Pancreas (tissue), 10 donors: ENCODE results near the gene CASTOR1. TPM values are rescaled to one million over a fixed set of nuclear protein-coding genes. Genes with fewer than 3 reads are reported as not detected.

Experiments
- ATAC-seq, 4 donors: fragments of 200-7000 bp; cut with Tn5 transposase; one replicate each; pipeline versions ENCODE4 v1.8.0 to v1.9.1; 2020; ENCODE audit warnings: mild to moderate bottlenecking in 4 of 4, moderate library complexity in 4 of 4
- DNase-seq, 6 donors: peaks; one replicate each; pipeline ENCODE4 v3.0.0-alpha.2; 2020
- FAIRE-seq: peaks from 2 replicates; lab custom pipeline; 2012; peaks lifted over from hg19 to GRCh38; lab: Jason Lieb, UNC
- H3K27ac ChIP-seq, 4 donors: fragments of 200-600 bp; sonication (generic); 1 replicate in 3 of 4; 2 replicates in 1 of 4; pipeline versions ENCODE4 v1.5.0 to v1.8.0; 2020
- H3K27me3 ChIP-seq, 4 donors: fragments of 200-600 bp; one replicate each; pipeline ENCODE4 v1.8.0; 2021
- H3K36me3 ChIP-seq, 3 donors: fragments of 200-600 bp; sonication (generic) in 1 of 3; one replicate each; pipeline versions ENCODE4 v1.5.0 to v1.8.0; 2020 to 2021
- H3K4me1 ChIP-seq, 3 donors: fragments of 200-600 bp; one replicate each; pipeline ENCODE4 v1.8.0; 2021
- H3K4me3 ChIP-seq, 4 donors: fragments of 200-600 bp; sonication (generic) in 2 of 4; one replicate each; pipeline versions ENCODE4 v1.5.0 to v1.8.0; 2020 to 2021
- H3K9me3 ChIP-seq, 4 donors: fragments of 200-600 bp; one replicate each; pipeline ENCODE4 v1.8.0; 2021
- CTCF ChIP-seq, 4 donors: fragments of 200-600 bp; sonication (generic) in 3 of 4; IDR thresholded peaks; one replicate each; pipeline versions ENCODE4 v1.5.0 to v1.8.0; 2021; ENCODE audit warnings: antibody characterized with exemption in 4 of 4
- WGBS, 2 donors: extraction: QIAGEN DNeasy Blood & Tissue Kit; methylation state at CpG; one replicate each; pipeline ENCODE4 v1.1.7; 2013; 5-methylcytosine and 5-hydroxymethylcytosine counted together
- intact Hi-C, 3 donors: fragments of 100-400 bp; cut with DNase I; formaldehyde crosslinking; loops; one replicate each; pipeline versions ENCODE4 v1.11.1 to v1.14.2; 2022
- polyA plus RNA-seq, 2 donors: library from polyadenylated mRNA; stranded (reverse); fragments of 200-250 nt; gene quantifications; one replicate each; pipeline ENCODE4 v1.2.3, GENCODE V29; 2013
- total RNA-seq, 6 donors: library from RNA; stranded (reverse); fragmentation: NEBNext Ultra II Directional in 4 of 6; extraction: Animal tissue kit (Norgen Biotek cat#: 25700) in 4 of 6; gene quantifications; one replicate each; pipeline versions ENCODE4 v1.2.1 to v1.2.4, GENCODE V29; 2021 to 2023
- donor health status: healthy with polysubstance abuse.
- donor health status: DM: no; HTN: no; CAD: no; lungs with moderate emphysema.
- donor health status: DM: no; HTN: no; CAD: no.
- donor health status: control.
- donor health status: control.
- donor health status: Bipolar disorder and iron deficiency.
- donor health status: DM: yes; HTN: yes; CAD: no.
- donor health status: DM: no; HTN: no; CAD: no.
- donor health status: DM: no; HTN: no; CAD: no.
- donor health status: DM: yes; HTN: yes; CAD: no.

Gene CASTOR1
- total and polyA plus RNA-seq, 8 donors: 1.8 to 8.3 (median 4.2) TPM

- FAIRE-seq (no peak), DNase-seq (no peak), ATAC-seq (no peak)
- 96 to 97% methylated on average over 5 of the region's 5 CpGs for WGBS, 2 donors
- no peaks in the 10 kb centered on the region for H3K36me3 ChIP-seq
- no peak overlapping the region for H3K27ac ChIP-seq
- no peaks in the 10 kb centered on the region for H3K27me3 ChIP-seq
- H3K4me1 ChIP-seq: peaks cover 7 to 9% (median 9%) of the 10 kb centered on the region in 3 donors
- no peak for TF ChIP-seq CTCF (IDR thresholded peaks at IDR 0.05)
- no peaks in the 10 kb centered on the region for H3K9me3 ChIP-seq
- intact Hi-C loops: no loop called here
- H3K4me3 ChIP-seq: no peak overlapping the region
These were observed 52.4 kb downstream of the CASTOR1 start for GRCh38 chr22:30236875-30237274.

- Histone ChIP-seq H3K36me3 (no peaks in the 10 kb centered on the region), H3K27ac (peak overlapping the region in 3 of 4 donors; percentile 24 to 44 (median 41)), H3K4me3 (no peak overlapping the region), H3K27me3 (no peaks in the 10 kb centered on the region), H3K4me1 (peaks cover 7 to 9% (median 9%) of the 10 kb centered on the region in 3 donors), H3K9me3 (no peaks in the 10 kb centered on the region)
- ATAC-seq (peak; percentile 64 to 71 (median 71)), FAIRE-seq (no peak), DNase-seq (peak in 2 of 6 donors; percentile 45 to 60)
- TF ChIP-seq CTCF (IDR thresholded peaks at IDR 0.05): no peak
- intact Hi-C loops: no loop called here
- WGBS, 2 donors: 55 to 59% methylated on average over 10 of the region's 10 CpGs
These were observed 53.6 kb downstream of the CASTOR1 start for GRCh38 chr22:30235687-30236170.

Other genes starting within 250 kb of the CASTOR1 start
- not detected for gene HORMAD2, start 209.0 kb downstream of the CASTOR1 start, total RNA-seq
- gene HORMAD2, start 209.0 kb downstream of the CASTOR1 start, polyA plus RNA-seq: not detected
- 1 to 10 TPM in 4 of 6 donors, under 1 TPM in 2; 0.32 to 5.8 (median 1.5) TPM for gene LIF, start 42.7 kb downstream of the CASTOR1 start, total RNA-seq
- 1 to 10 TPM; 2.7 to 4.5 TPM for gene LIF, start 42.7 kb downstream of the CASTOR1 start, polyA plus RNA-seq
- gene OSM, start 22.7 kb downstream of the CASTOR1 start, total RNA-seq: 1 to 10 TPM in 2 of 6 donors, under 1 TPM in 3, not detected in 1; 0.13 to 1.5 (median 0.38) TPM
- gene OSM, start 22.7 kb downstream of the CASTOR1 start, polyA plus RNA-seq: under 1 TPM; 0.23 to 0.26 TPM
- gene TBC1D10A, start 37.4 kb upstream of the CASTOR1 start, total RNA-seq: 10 to 100 TPM in 1 of 6 donors, 1 to 10 TPM in 5; 4.0 to 14.1 (median 7.4) TPM
- 10 to 100 TPM; 12.4 to 19.4 TPM for gene TBC1D10A, start 37.4 kb upstream of the CASTOR1 start, polyA plus RNA-seq
- 100 to 1,000 TPM in 1 of 6 donors, 10 to 100 TPM in 5; 77.2 to 102 (median 95.4) TPM for gene SF3A1, start 67.4 kb upstream of the CASTOR1 start, total RNA-seq
- gene SF3A1, start 67.4 kb upstream of the CASTOR1 start, polyA plus RNA-seq: 10 to 100 TPM; 19.2 to 21.6 TPM
- 1 to 10 TPM; 1.1 to 2.6 (median 1.2) TPM for gene CCDC157, start 67.5 kb upstream of the CASTOR1 start, total RNA-seq
- 1 to 10 TPM; 5.3 to 8.2 TPM for gene CCDC157, start 67.5 kb upstream of the CASTOR1 start, polyA plus RNA-seq
- 10 to 100 TPM in 2 of 6 donors, 1 to 10 TPM in 4; 6.0 to 11.6 (median 8.9) TPM for gene RNF215, start 97.9 kb upstream of the CASTOR1 start, total RNA-seq
- 10 to 100 TPM in 1 of 2 donors, 1 to 10 TPM in 1; 9.9 to 13.9 TPM for gene RNF215, start 97.9 kb upstream of the CASTOR1 start, polyA plus RNA-seq
- 1 to 10 TPM; 2.6 to 6.6 (median 3.6) TPM for gene SEC14L2, start 107.5 kb upstream of the CASTOR1 start, total RNA-seq
- 1 to 10 TPM; 3.6 to 5.1 TPM for gene SEC14L2, start 107.5 kb upstream of the CASTOR1 start, polyA plus RNA-seq
- gene MTFP1, start 136.3 kb upstream of the CASTOR1 start, total RNA-seq: 10 to 100 TPM in 1 of 6 donors, 1 to 10 TPM in 5; 3.2 to 11.6 (median 8.0) TPM
- 10 to 100 TPM; 13.1 to 15.7 TPM for gene MTFP1, start 136.3 kb upstream of the CASTOR1 start, polyA plus RNA-seq
- gene SEC14L3, start 182.5 kb upstream of the CASTOR1 start, total RNA-seq: not detected
- gene SEC14L3, start 182.5 kb upstream of the CASTOR1 start, polyA plus RNA-seq: under 1 TPM in 1 of 2 donors, not detected in 1; 0.05 TPM
- gene SEC14L4, start 216.2 kb upstream of the CASTOR1 start, total RNA-seq: 1 to 10 TPM in 1 of 6 donors, under 1 TPM in 2, not detected in 3; 0.12 to 1.4 (median 0.12) TPM
- gene SEC14L4, start 216.2 kb upstream of the CASTOR1 start, polyA plus RNA-seq: under 1 TPM; 0.33 to 0.46 TPM